GM06990 (cell line): ENCODE measurements around the gene SLC8A3.

Source experiments
- DNase-seq: peaks from one replicate; pipeline ENCODE4 v3.0.0-alpha.2; 2011; ENCODE audit not compliant: insufficient read length; ENCODE audit errors: extremely low read depth
- H3K27me3 ChIP-seq: replicated peaks from 2 replicates; pipeline ENCODE4 v1.6.0; 2011; ENCODE audit warnings: low read length; ENCODE audit not compliant: control insufficient read depth, insufficient read depth
- H3K36me3 ChIP-seq: 2 replicates; pipeline ENCODE4 v1.5.1; 2011; ENCODE audit warnings: low read length; ENCODE audit not compliant: control insufficient read depth, insufficient read depth
- H3K4me3 ChIP-seq: replicated peaks from 2 replicates; pipeline ENCODE4 v1.5.1; 2011; ENCODE audit warnings: low read depth, mild to moderate bottlenecking, control low read depth, low read length
- TF ChIP-seq, protein P1 (sequence below): IDR thresholded peaks from 2 replicates; pipeline ENCODE4 v1.5.1; 2011; ENCODE audit warnings: low read length, control low read depth, mild to moderate bottlenecking, inconsistent platforms; ENCODE audit not compliant: insufficient read depth, poor library complexity, severe bottlenecking

The SLC8A3 gene

DNA sequence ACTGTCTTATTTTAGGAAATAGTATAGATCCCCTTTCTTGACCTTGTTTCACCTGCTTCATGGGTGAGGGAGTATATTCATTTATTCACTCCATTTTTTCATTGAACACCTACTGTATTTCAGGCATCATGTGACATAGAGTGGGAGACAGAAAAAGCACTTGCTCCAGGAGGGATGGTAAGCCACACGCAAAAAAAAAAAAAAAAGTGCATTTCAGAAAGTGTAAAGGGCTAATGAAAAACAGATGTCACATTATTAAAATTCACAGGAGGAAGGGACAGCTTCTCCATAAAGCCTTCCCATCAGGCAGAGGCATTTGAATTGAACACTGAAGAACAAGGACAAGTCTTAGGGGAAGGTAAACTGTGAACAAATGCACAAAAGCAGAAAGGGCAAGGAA lies 7.5 kb downstream of the SLC8A3 start:
- TF ChIP-seq, protein P1, sequence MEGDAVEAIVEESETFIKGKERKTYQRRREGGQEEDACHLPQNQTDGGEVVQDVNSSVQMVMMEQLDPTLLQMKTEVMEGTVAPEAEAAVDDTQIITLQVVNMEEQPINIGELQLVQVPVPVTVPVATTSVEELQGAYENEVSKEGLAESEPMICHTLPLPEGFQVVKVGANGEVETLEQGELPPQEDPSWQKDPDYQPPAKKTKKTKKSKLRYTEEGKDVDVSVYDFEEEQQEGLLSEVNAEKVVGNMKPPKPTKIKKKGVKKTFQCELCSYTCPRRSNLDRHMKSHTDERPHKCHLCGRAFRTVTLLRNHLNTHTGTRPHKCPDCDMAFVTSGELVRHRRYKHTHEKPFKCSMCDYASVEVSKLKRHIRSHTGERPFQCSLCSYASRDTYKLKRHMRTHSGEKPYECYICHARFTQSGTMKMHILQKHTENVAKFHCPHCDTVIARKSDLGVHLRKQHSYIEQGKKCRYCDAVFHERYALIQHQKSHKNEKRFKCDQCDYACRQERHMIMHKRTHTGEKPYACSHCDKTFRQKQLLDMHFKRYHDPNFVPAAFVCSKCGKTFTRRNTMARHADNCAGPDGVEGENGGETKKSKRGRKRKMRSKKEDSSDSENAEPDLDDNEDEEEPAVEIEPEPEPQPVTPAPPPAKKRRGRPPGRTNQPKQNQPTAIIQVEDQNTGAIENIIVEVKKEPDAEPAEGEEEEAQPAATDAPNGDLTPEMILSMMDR: no peak
- no peaks in the 10 kb centered on the region for H3K27me3 ChIP-seq
- DNase-seq: no peak
- H3K4me3 ChIP-seq: no peak overlapping the region
- H3K36me3 ChIP-seq: no peaks in the 10 kb centered on the region

DNA sequence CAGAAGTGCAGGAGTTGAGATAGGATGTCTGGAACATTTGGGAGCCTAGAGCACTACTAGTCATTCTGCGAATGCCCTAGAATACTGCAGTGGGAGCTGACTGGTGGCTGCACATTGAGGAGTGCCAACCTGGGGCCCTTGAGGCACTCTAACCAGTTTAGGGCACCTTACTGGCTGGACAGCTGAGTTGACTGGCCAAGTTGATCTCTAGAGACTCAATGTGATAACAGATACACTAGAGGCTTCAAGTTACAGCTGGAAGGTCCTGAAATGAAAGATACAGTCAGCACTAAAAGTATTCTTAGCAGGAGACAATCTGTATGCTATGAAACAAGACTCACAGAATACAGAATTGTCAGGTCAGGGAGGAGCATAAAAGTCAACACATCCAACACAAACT lies 8.0 kb downstream of the SLC8A3 start:
- TF ChIP-seq, protein P1: no peak
- Histone ChIP-seq H3K27me3 (no peaks in the 10 kb centered on the region), H3K4me3 (no peak overlapping the region), H3K36me3 (no peaks in the 10 kb centered on the region)
- no peak for DNase-seq

DNA sequence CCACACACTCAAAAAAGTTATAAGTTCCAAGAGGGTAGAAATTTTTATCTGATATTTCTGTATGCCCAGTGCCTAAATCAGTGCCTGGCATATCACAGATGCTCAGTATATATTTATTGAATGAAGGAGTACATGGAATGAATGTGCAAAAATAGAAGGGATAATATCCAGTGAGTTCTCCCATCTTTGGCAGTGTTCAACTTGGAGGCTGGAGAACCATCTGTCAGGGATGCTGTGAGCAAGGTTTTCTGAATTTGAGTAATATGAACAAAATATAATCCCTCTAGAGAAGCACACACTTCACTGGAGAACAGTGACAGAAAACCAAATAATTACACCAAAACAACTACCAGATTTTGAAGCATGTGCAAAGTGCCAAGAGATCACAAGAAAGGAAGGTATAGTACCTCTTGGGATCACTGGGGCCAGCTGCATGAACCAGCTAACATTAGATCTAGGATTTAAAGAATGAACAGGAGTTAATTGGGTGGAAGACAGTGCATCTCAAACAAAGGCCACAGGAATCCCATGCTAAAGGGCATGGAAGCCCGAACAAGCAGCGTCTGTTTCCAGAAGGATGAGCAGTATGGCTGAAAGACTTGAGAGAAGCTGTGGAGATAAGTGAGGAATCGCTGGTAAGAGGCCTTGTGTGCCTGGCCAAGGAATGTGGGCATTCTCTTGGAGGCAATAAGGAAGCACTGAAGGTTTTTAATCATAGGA lies 11.5 kb downstream of the SLC8A3 start:
- TF ChIP-seq, protein P1: no peak
- Histone ChIP-seq H3K36me3 (no peaks in the 10 kb centered on the region), H3K27me3 (no peaks in the 10 kb centered on the region), H3K4me3 (no peak overlapping the region)
- no peak for DNase-seq

DNA sequence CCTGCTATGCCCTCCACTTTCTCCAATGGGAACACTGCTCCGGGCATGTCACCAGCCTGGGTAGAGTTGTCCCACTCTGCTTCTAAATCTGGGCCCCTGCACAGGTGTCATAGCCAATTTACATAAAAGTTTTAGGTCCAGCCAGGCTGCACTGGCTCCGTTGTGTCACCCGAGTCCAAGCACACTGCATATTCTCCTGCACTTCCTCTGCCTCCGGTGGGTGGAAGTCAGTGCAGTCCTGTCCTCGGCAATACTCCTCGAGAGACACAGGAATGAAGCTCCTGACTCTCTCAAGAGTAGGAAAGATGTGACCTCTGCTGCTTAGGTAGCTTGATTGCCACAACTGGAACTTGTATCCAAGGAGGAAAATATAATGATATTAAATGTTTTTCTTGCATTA lies 15.2 kb downstream of the SLC8A3 start:
- Histone ChIP-seq H3K36me3 (no peaks in the 10 kb centered on the region), H3K4me3 (no peak overlapping the region), H3K27me3 (no peaks in the 10 kb centered on the region)
- DNase-seq: no peak
- TF ChIP-seq, protein P1: no peak

DNA sequence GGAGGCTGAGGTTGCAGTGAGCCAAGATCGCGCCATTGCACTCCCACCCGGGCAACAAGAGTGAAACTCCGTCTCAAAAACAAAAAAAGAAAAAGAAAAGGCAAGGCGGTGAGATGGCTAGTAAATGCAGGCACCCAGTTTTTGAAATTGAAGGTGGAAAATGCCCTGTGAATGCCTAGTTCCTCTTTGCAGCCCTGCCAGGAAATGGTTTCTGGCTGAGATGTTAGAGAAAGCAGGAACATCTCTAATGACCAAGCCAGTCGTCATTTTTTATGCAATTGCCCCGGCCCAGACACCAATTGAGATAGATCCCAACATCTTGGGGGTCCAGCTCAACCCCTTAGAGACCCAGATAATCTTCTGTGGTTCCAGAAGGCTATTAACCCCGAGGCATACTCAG lies 17.0 kb downstream of the SLC8A3 start:
- Histone ChIP-seq H3K36me3 (no peaks in the 10 kb centered on the region), H3K4me3 (no peak overlapping the region), H3K27me3 (no peaks in the 10 kb centered on the region)
- TF ChIP-seq, protein P1: no peak
- no peak for DNase-seq

DNA sequence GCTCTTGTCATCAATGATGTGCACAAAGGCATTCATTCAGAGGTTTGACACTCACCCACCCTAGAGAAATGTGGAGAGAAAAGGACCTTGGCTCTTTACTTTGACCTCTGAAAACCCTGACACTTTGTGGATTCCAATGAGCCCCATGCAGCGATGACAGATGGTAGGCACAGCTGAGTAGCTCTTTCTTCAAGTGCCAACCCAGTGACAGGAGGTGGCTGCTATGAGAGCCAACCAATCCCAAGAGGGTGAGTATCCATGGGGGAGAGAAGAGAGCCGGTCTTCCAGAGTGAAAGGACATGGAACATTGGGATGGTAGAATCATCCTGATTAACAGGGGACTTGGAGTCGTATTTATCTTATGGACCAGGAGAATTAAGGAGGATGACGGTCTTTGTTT lies 17.8 kb downstream of the SLC8A3 start:
- H3K27me3 ChIP-seq: no peaks in the 10 kb centered on the region
- no peak overlapping the region for H3K4me3 ChIP-seq
- H3K36me3 ChIP-seq: no peaks in the 10 kb centered on the region
- TF ChIP-seq, protein P1: no peak
- no peak for DNase-seq
